C4-2B (cell line): Measurements from ENCODE around the gene CLDN6.
A peak's percentile ranks its signal among the peaks of the same experiment; 100 is the strongest.

Source experiments
- H3K27ac ChIP-seq: fragments of 450-650 bp; 2 replicates; pipeline ENCODE4 v1.5.1; 2017
- CTCF ChIP-seq: fragments of 450-650 bp; conservative IDR thresholded peaks from 2 replicates; pipeline ENCODE4 v1.5.1; 2017; ENCODE audit warnings: mild to moderate bottlenecking
- ZFX ChIP-seq: fragments of 450-650 bp; IDR thresholded peaks from 2 replicates; pipeline ENCODE4 v1.6.1; 2017

CLDN6 gene

GRCh38 chr16:2979669-2980226 is 38.2 kb downstream of the CLDN6 start:
- TF ChIP-seq ZFX, result peak; percentile 10; the same call in 1 of the 2 replicates
- TF ChIP-seq CTCF, result no peak

GRCh38 chr16:2977440-2977839 is 40.5 kb downstream of the CLDN6 start:
- TF ChIP-seq ZFX, result no peak
- no peak for TF ChIP-seq CTCF
- H3K27ac ChIP-seq, result peak overlapping the region; percentile 94

More at GRCh38 chr16:2979669-2980226, 38.2 kb downstream of the CLDN6 start:
- H3K27ac ChIP-seq, result peak overlapping the region; percentile 94

GRCh38 chr16:2976673-2977072 is 41.3 kb downstream of the CLDN6 start:
- H3K27ac ChIP-seq, result peak overlapping the region; percentile 94
- TF ChIP-seq CTCF (no peak), ZFX (no peak)

- peak overlapping the region; percentile 94; the same call in 1 of the 2 replicates for H3K27ac ChIP-seq
- no peak for TF ChIP-seq ZFX
- no peak for TF ChIP-seq CTCF
Measured at GRCh38 chr16:2976201-2976600, 41.8 kb downstream of the CLDN6 start.

GRCh38 chr16:2975161-2975795 is 42.7 kb downstream of the CLDN6 start:
- H3K27ac ChIP-seq, result no peak overlapping the region; the same call in 1 of the 2 replicates
- TF ChIP-seq ZFX, result no peak
- no peak for TF ChIP-seq CTCF

GRCh38 chr16:2974319-2975056 is 43.5 kb downstream of the CLDN6 start:
- peak overlapping the region; percentile 92 for H3K27ac ChIP-seq
- no peak for TF ChIP-seq ZFX
- TF ChIP-seq CTCF, result no peak
